Psoas muscle (tissue), 8 donors: ENCODE results near the gene AIG1. TPM values are rescaled to one million over a fixed set of nuclear protein-coding genes. Genes with fewer than 3 reads are reported as not detected.

ENCODE experiments used
- ATAC-seq, 4 donors: fragments of 200-7000 bp; cut with Tn5 transposase; one replicate each; pipeline ENCODE4 v1.9.1; 2020; ENCODE audit warnings: moderate library complexity in 3 of 4, mild to moderate bottlenecking in 2 of 4
- DNase-seq, 2 donors: peaks; one replicate each; pipeline ENCODE4 v3.0.0-alpha.2; 2020
- H3K27ac ChIP-seq: fragments of 200-600 bp; one replicate; pipeline ENCODE4 v1.8.0; 2022
- H3K27me3 ChIP-seq, 3 donors: fragments of 200-600 bp in 1 of 3; one replicate each; pipeline versions ENCODE4 v1.6.1 to v1.8.0; 2013 to 2022; ENCODE audit warnings: low read length in 2 of 3, mild to moderate bottlenecking in 2 of 3, moderate library complexity in 1 of 3; ENCODE audit not compliant: insufficient read depth in 3 of 3
- H3K36me3 ChIP-seq, 2 donors: fragments of 200-600 bp in 1 of 2; one replicate each; pipeline versions ENCODE4 v1.6.1 to v1.8.0; 2013 to 2022; ENCODE audit warnings: low read depth in 1 of 2, mild to moderate bottlenecking in 1 of 2, moderate library complexity in 1 of 2; ENCODE audit not compliant: insufficient read depth in 1 of 2
- H3K4me1 ChIP-seq: fragments of 200-600 bp; one replicate; pipeline ENCODE4 v1.8.0; 2022
- H3K4me3 ChIP-seq: fragments of 200-600 bp; one replicate; pipeline ENCODE4 v1.8.0; 2022; ENCODE audit warnings: mild to moderate bottlenecking
- H3K9me3 ChIP-seq: fragments of 200-600 bp; one replicate; pipeline ENCODE4 v1.8.0; 2022
- WGBS, 3 donors: extraction: QIAGEN DNeasy Blood & Tissue Kit; methylation state at CpG; one replicate each; pipeline versions ENCODE4 v1.1.6 to v1.1.7; 2013; 5-methylcytosine and 5-hydroxymethylcytosine counted together
- intact Hi-C, 2 donors: fragments of 100-400 bp; cut with DNase I; formaldehyde crosslinking; loops; one replicate each; pipeline versions ENCODE4 v1.11.0 to v1.14.2; 2022
- polyA plus RNA-seq, 3 donors: library from polyadenylated mRNA; stranded (reverse); fragments of 200-250 nt; gene quantifications; one replicate each; pipeline ENCODE4 v1.2.3, GENCODE V29; 2013
- total RNA-seq, 4 donors: library from RNA; stranded (reverse); fragmentation: NEBNext Ultra II Directional in 2 of 4; extraction: Animal tissue kit (Norgen Biotek cat#: 25700) in 2 of 4; gene quantifications; one replicate each; pipeline versions ENCODE4 v1.2.1 to v1.2.4, GENCODE V29; 2021 to 2023
- TF ChIP-seq, protein P1 (sequence below): fragments of 200-600 bp; IDR thresholded peaks from one replicate; pipeline ENCODE4 v1.8.0; 2022; ENCODE audit warnings: antibody characterized with exemption
- donor health status: healthy with polysubstance abuse.
- donor health status: DM: no; HTN: no; CAD: no; lungs with moderate emphysema.
- donor health status: Bipolar disorder and iron deficiency.
- donor health status: healthy.
- donor health status: DM: yes; HTN: yes; CAD: no.
- donor health status: DM: no; HTN: no; CAD: no.
- donor health status: DM: no; HTN: no; CAD: no.
- donor health status: DM: yes; HTN: yes; CAD: no.

The AIG1 gene
- total and polyA plus RNA-seq, 7 donors: 4.0 to 24.6 (median 5.8) TPM

DNA sequence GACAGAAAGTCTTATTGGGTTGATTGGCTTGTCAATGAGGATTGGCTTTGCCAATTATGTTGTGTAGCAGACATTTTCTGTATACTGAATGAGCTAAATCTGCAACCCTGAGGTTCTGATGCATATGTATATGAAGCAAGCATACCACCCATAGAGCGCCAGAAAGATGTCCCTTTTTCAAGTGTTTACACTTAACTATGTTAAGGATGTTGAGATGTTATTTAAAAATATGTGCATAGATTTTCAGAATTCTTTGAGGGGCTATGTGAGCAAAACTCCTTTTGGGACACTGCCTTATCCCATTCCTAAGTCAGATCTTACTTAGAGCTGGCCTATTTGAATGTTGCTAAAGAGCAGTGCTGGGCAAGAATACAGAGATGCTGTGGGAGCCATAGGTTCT is 1.9 kb downstream of the AIG1 start:
- DNase-seq (no peak), ATAC-seq (no peak)
- H3K4me3 ChIP-seq: no peak overlapping the region
- no peaks in the 10 kb centered on the region for H3K9me3 ChIP-seq
- intact Hi-C loops: loop anchor here (10.0 kb wide), 2 partner anchors 92 to 152 kb away; no protein-coding TSS in a partner anchor
- H3K4me1 ChIP-seq: peaks cover 39% of the 10 kb centered on the region
- no peaks in the 10 kb centered on the region for H3K27me3 ChIP-seq
- WGBS, 3 donors: 98 to 100% (median 100%) methylated on average over 1 of the region's 1 CpG
- H3K27ac ChIP-seq: peak overlapping the region; percentile 94
- TF ChIP-seq, protein P1, sequence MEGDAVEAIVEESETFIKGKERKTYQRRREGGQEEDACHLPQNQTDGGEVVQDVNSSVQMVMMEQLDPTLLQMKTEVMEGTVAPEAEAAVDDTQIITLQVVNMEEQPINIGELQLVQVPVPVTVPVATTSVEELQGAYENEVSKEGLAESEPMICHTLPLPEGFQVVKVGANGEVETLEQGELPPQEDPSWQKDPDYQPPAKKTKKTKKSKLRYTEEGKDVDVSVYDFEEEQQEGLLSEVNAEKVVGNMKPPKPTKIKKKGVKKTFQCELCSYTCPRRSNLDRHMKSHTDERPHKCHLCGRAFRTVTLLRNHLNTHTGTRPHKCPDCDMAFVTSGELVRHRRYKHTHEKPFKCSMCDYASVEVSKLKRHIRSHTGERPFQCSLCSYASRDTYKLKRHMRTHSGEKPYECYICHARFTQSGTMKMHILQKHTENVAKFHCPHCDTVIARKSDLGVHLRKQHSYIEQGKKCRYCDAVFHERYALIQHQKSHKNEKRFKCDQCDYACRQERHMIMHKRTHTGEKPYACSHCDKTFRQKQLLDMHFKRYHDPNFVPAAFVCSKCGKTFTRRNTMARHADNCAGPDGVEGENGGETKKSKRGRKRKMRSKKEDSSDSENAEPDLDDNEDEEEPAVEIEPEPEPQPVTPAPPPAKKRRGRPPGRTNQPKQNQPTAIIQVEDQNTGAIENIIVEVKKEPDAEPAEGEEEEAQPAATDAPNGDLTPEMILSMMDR: no peak
- no peaks in the 10 kb centered on the region for H3K36me3 ChIP-seq

DNA sequence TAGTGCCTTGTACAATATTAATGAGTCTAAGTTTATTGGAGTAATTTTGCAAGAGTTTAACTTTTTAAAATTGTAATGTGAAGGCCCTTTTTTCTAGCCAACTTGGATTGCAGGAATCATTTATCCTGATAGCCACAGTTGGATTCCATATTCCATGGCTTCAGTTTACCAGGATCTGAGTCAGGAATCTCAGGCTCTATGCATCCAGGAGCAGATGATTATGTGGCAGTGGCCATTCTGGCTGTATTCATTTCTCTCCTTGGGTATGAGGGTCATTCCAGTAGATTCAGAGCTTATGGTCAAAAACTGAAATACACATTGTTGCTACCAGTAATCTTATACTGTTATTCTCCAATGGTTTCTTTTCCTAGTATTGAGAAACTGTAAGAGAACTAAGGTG is 2.9 kb downstream of the AIG1 start:
- Histone ChIP-seq H3K4me1 (peaks cover 47% of the 10 kb centered on the region), H3K36me3 (no peaks in the 10 kb centered on the region), H3K9me3 (no peaks in the 10 kb centered on the region), H3K27me3 (no peaks in the 10 kb centered on the region), H3K27ac (no peak overlapping the region), H3K4me3 (no peak overlapping the region)
- no peak for DNase-seq
- intact Hi-C loops: loop anchor here (10.0 kb wide), 2 partner anchors 91 to 151 kb away; no protein-coding TSS in a partner anchor
- ATAC-seq: no peak
- TF ChIP-seq, protein P1: no peak

DNA sequence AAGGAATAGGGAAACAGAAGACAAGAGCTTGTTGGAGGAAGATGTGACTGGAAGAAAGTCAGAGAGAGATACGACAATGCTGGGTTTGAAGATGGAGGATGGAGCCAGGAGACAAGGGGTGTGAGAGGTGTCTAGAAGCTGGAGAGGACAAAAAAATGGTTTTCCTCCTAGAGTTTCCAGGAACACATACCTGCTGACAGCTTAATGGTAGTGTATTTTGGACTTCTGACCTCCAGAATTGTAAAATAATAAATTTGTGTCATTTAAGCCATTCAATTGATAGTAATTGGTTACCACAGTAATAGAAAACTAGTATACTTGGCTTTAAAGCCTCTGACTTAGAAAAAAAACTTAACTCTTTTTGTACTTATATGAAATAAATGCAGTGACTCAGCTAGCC is 3.6 kb downstream of the AIG1 start:
- H3K27me3 ChIP-seq: no peaks in the 10 kb centered on the region
- no peak for ATAC-seq
- WGBS, 3 donors: 86 to 100% (median 88%) methylated on average over 1 of the region's 1 CpG
- H3K4me1 ChIP-seq: peaks cover 42% of the 10 kb centered on the region
- no peak overlapping the region for H3K27ac ChIP-seq
- H3K36me3 ChIP-seq: no peaks in the 10 kb centered on the region
- intact Hi-C loops: loop anchor here (10.0 kb wide), 2 partner anchors 91 to 151 kb away; no protein-coding TSS in a partner anchor
- no peak overlapping the region for H3K4me3 ChIP-seq
- TF ChIP-seq, protein P1: no peak
- DNase-seq: no peak
- H3K9me3 ChIP-seq: no peaks in the 10 kb centered on the region

DNA sequence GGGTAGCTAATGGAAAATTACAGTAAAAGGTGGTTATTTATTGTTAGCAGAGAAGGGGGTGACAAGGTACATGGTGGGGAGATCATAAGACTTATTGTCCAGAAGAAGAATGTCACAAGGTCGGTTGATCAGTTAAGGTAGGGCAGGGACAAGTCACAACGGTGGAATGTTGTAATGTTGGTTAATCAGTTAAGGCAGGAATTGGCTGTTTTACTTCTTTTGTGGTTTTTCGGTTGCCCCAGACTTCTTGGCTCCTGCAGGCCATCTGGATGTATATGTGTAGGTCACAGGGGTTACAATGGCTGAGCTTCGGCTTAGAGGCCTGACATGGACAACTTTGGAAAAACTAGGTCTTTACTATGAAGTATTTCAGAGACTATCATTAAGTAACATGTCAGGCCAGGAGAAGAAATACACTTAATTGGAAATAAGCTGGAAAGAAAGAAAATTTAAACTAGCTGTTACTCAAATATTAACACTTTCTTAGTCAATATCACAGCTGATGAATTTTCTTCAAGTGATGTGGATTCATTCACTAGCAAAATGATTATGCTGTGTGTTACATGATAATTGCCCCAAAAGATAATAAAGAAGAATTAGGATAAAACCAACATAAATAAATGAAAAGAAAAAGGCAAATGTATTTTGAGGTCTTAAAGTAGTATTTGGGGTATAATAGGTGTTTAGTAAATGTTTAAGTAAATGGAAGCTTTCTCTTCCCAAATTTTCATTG is 4.4 kb downstream of the AIG1 start:
- no peak for ATAC-seq
- intact Hi-C loops: loop anchor here (10.0 kb wide), 2 partner anchors 90 to 150 kb away; no protein-coding TSS in a partner anchor
- peaks cover 40% of the 10 kb centered on the region for H3K4me1 ChIP-seq
- no peak for DNase-seq
- H3K4me3 ChIP-seq: no peak overlapping the region
- no peaks in the 10 kb centered on the region for H3K36me3 ChIP-seq
- WGBS, 3 donors: 67 to 74% (median 69%) methylated on average over 4 of the region's 4 CpGs
- H3K9me3 ChIP-seq: no peaks in the 10 kb centered on the region
- no peak overlapping the region for H3K27ac ChIP-seq
- TF ChIP-seq, protein P1: no peak
- no peaks in the 10 kb centered on the region for H3K27me3 ChIP-seq
